MM.1S (cell line): ENCODE results near the gene C22orf23.

Experiments
- DNase-seq: peaks from one replicate; pipeline ENCODE4 v3.0.0-alpha.2; 2015
- H2AFZ ChIP-seq: fragments of 300-600 bp; sonication (generic); 2 replicates; pipeline ENCODE4 v1.6.0; 2016; ENCODE audit warnings: antibody characterized with exemption, low read length
- H3F3A ChIP-seq: fragments of 300-600 bp; sonication (generic); 2 replicates; pipeline ENCODE4 v1.6.1; 2016; ENCODE audit warnings: mild to moderate bottlenecking, antibody characterized with exemption, low read length, moderate library complexity, mixed read lengths; ENCODE audit not compliant: insufficient read depth
- H3K27ac ChIP-seq: fragments of 300-600 bp; sonication (generic); 2 replicates; pipeline ENCODE4 v1.5.1; 2016; ENCODE audit warnings: mild to moderate bottlenecking, low read length
- H3K27me3 ChIP-seq: fragments of 300-600 bp; sonication (generic); replicated peaks from 2 replicates; pipeline ENCODE4 v1.6.0; 2016; ENCODE audit warnings: low read length; ENCODE audit not compliant: insufficient read depth
- H3K36me3 ChIP-seq: fragments of 300-600 bp; sonication (generic); replicated peaks from 2 replicates; pipeline ENCODE4 v1.6.1; 2016; ENCODE audit warnings: mild to moderate bottlenecking, low read length, mixed read lengths; ENCODE audit not compliant: insufficient read depth
- H3K4me1 ChIP-seq: fragments of 300-600 bp; sonication (generic); 2 replicates; pipeline ENCODE4 v1.6.1; 2016; ENCODE audit warnings: low read length, mixed read lengths
- H3K4me2 ChIP-seq: fragments of 300-600 bp; sonication (generic); 2 replicates; pipeline ENCODE4 v1.6.0; 2016; ENCODE audit warnings: low read depth, low read length
- H3K4me3 ChIP-seq: fragments of 300-600 bp; sonication (generic); 2 replicates; pipeline ENCODE4 v1.5.1; 2016; ENCODE audit warnings: low read length, mixed read lengths
- H3K79me2 ChIP-seq: fragments of 300-600 bp; sonication (generic); 2 replicates; pipeline ENCODE4 v1.6.1; 2016; ENCODE audit warnings: mixed run types, low read length, mixed read lengths
- H3K9ac ChIP-seq: fragments of 300-600 bp; sonication (generic); 2 replicates; pipeline ENCODE4 v1.6.1; 2016; ENCODE audit warnings: low read length, mixed read lengths
- H3K9me2 ChIP-seq: fragments of 300-600 bp; sonication (generic); replicated peaks from 2 replicates; pipeline ENCODE4 v1.6.1; 2016; ENCODE audit warnings: mild to moderate bottlenecking, low read length, mixed read lengths; ENCODE audit not compliant: insufficient read depth
- H3K9me3 ChIP-seq: fragments of 300-600 bp; sonication (generic); replicated peaks from 2 replicates; pipeline ENCODE4 v1.6.1; 2016; ENCODE audit warnings: mild to moderate bottlenecking, low read length, mixed read lengths; ENCODE audit not compliant: insufficient read depth
- H4K20me1 ChIP-seq: fragments of 300-600 bp; sonication (generic); 2 replicates; pipeline ENCODE4 v1.6.1; 2016; ENCODE audit warnings: mild to moderate bottlenecking, low read length, moderate library complexity, mixed read lengths; ENCODE audit not compliant: insufficient read depth
- EZH2 ChIP-seq: fragments of 300-600 bp; sonication (generic); optimal IDR thresholded peaks from 2 replicates; pipeline ENCODE3; 2017; ENCODE audit warnings: low read depth, mild to moderate bottlenecking, antibody characterized with exemption, low read length, mixed read lengths
- EZH2phosphoT487 ChIP-seq: fragments of 300-600 bp; sonication (generic); IDR thresholded peaks from 2 replicates; pipeline ENCODE4 v1.6.1; 2018; ENCODE audit warnings: antibody characterized with exemption, low read length
- TF ChIP-seq, protein P1 (sequence below): fragments of 300-600 bp; sonication (generic); IDR thresholded peaks from 2 replicates; pipeline ENCODE4 v1.5.1; 2016; ENCODE audit warnings: antibody characterized with exemption, low read length, mixed read lengths

C22orf23 gene

DNA sequence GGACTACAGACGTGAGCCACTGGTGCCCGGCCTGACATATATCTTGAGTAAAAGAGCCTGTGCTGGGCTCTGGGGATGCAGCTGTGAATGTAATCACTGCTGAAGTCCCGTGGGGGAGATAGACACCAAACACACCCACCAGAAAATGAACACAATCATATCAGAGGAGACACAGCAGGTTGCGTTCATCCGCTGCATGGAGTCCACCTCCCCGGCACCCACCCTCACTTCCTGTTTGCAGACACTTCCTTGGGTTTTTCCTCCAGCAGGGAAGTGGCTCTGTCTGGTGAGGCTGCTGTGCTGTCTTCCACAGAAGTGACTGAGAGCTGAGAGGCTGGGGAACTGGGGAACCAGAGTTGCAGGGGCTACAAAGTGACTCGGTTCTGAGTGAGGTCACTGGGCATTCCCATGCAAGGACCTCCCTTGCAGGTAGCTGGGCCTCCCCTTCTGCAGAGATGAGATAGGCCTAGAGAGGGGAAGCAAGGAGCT lies 40.1 kb downstream of the C22orf23 start:
- H3F3A ChIP-seq, result no peaks in the 10 kb centered on the region
- H3K27me3 ChIP-seq, result no peaks in the 10 kb centered on the region
- H3K4me3 ChIP-seq, result no peak overlapping the region
- no peak overlapping the region for H3K27ac ChIP-seq
- TF ChIP-seq EZH2phosphoT487 (no peak), EZH2 (no peak)
- TF ChIP-seq, protein P1, sequence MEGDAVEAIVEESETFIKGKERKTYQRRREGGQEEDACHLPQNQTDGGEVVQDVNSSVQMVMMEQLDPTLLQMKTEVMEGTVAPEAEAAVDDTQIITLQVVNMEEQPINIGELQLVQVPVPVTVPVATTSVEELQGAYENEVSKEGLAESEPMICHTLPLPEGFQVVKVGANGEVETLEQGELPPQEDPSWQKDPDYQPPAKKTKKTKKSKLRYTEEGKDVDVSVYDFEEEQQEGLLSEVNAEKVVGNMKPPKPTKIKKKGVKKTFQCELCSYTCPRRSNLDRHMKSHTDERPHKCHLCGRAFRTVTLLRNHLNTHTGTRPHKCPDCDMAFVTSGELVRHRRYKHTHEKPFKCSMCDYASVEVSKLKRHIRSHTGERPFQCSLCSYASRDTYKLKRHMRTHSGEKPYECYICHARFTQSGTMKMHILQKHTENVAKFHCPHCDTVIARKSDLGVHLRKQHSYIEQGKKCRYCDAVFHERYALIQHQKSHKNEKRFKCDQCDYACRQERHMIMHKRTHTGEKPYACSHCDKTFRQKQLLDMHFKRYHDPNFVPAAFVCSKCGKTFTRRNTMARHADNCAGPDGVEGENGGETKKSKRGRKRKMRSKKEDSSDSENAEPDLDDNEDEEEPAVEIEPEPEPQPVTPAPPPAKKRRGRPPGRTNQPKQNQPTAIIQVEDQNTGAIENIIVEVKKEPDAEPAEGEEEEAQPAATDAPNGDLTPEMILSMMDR, result no peak
- H2AFZ ChIP-seq, result no peak overlapping the region
- no peaks in the 10 kb centered on the region for H3K4me1 ChIP-seq
- H3K79me2 ChIP-seq, result no peaks in the 10 kb centered on the region
- no peak overlapping the region for H3K9ac ChIP-seq
- no peaks in the 10 kb centered on the region for H3K36me3 ChIP-seq
- H3K4me2 ChIP-seq, result no peak overlapping the region
- H4K20me1 ChIP-seq, result no peaks in the 10 kb centered on the region
- no peaks in the 10 kb centered on the region for H3K9me2 ChIP-seq
- H3K9me3 ChIP-seq, result no peaks in the 10 kb centered on the region
- no peak for DNase-seq

DNA sequence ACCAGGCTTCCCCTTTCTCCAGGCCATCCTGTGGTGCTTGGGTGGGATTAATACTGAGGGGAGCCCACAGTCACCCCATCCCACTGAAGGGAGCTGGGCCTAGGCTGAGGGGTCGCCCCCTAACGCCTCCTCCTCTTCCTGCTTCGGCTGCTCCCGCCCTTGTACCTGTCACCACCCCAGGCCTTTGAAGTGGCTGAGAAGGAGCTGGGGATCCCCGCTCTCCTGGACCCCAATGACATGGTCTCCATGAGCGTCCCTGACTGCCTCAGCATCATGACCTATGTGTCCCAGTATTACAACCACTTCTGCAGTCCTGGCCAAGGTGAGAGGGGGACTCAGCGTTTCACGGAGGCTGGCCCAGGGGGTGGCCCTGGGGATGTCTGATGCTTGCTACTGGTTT lies 41.2 kb downstream of the C22orf23 start:
- TF ChIP-seq EZH2 (no peak), EZH2phosphoT487 (no peak)
- TF ChIP-seq, protein P1, result no peak
- Histone ChIP-seq H2AFZ (no peak overlapping the region), H3K4me3 (no peak overlapping the region), H3K9ac (no peak overlapping the region), H3F3A (peaks cover 2% of the 10 kb centered on the region; the same call in 1 of the 2 replicates), H3K4me1 (no peaks in the 10 kb centered on the region), H3K9me2 (no peaks in the 10 kb centered on the region), H3K9me3 (no peaks in the 10 kb centered on the region), H3K27me3 (no peaks in the 10 kb centered on the region), H3K36me3 (no peaks in the 10 kb centered on the region), H4K20me1 (no peaks in the 10 kb centered on the region), H3K27ac (no peak overlapping the region), H3K79me2 (peaks cover 7% of the 10 kb centered on the region), H3K4me2 (no peak overlapping the region)
- DNase-seq, result no peak

DNA sequence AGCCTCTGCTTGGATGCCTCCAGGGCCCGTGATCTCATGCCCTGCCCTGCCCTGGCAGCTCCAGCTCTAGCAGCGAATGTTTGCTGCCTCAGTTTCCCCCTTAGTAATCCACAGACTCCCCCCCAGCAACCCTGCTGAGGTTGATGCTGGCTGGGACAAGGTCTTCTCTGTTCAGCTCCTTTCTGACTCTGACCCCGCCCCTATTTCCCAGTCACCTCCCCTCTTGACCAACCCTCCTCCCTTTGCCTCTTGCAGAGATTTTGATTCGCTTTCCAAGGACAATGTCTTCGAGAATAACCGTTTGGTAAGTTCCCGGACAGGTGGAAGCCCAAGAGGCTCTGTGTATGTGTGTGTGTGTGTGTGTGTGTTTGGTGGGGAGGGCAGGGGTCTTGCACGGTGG lies 41.7 kb downstream of the C22orf23 start:
- no peak for DNase-seq
- Histone ChIP-seq H3K9me3 (no peaks in the 10 kb centered on the region), H4K20me1 (no peaks in the 10 kb centered on the region), H3K4me1 (no peaks in the 10 kb centered on the region), H3K9ac (no peak overlapping the region), H3K9me2 (no peaks in the 10 kb centered on the region), H3K27me3 (no peaks in the 10 kb centered on the region), H3K4me2 (no peak overlapping the region), H3F3A (peaks cover 7% of the 10 kb centered on the region), H2AFZ (no peak overlapping the region), H3K4me3 (no peak overlapping the region), H3K36me3 (no peaks in the 10 kb centered on the region), H3K79me2 (peaks cover 12% of the 10 kb centered on the region), H3K27ac (no peak overlapping the region)
- no peak for TF ChIP-seq EZH2
- TF ChIP-seq EZH2phosphoT487, result no peak
- TF ChIP-seq, protein P1, result no peak
